ENCODE data around the gene TRIB2. TPM values are rescaled to one million over a fixed set of nuclear protein-coding genes. Genes with fewer than 3 reads are reported as not detected.

TRIB2 gene
- total and polyA plus RNA-seq, 2 donors from 2014 or later: 29.6 to 69.2 TPM

- no peaks in the 10 kb centered on the region for H3K27me3 ChIP-seq (ENCODE audit: control insufficient read depth, insufficient read depth, low read length)
- no peaks in the 10 kb centered on the region for H3K36me3 ChIP-seq (ENCODE audit: control insufficient read depth in 2 of 3, insufficient read depth in 3 of 3, low read length in 3 of 3)
- H3K4me1 ChIP-seq (ENCODE audit: control insufficient read depth in 2 of 3, insufficient read depth in 2 of 3, low read depth in 1 of 3, low read length in 3 of 3): peaks cover 2 to 9% (median 7%) of the 10 kb centered on the region in 3 donors
- H3K9ac ChIP-seq (ENCODE audit: low read length in 3 of 3): peak overlapping the region in 2 of 3 donors; percentile 8 to 87
- peak overlapping the region in 2 of 3 donors; percentile 20 to 84 for H3K4me3 ChIP-seq (ENCODE audit: low read length in 3 of 3)
- H3K27ac ChIP-seq (ENCODE audit: low read depth in 2 of 2, low read length in 2 of 2): peak overlapping the region; percentile 92 to 94
- intact Hi-C loops (cut with DNase I): no loop called here
- no peak for DNase-seq
- no peak for TF ChIP-seq CTCF (IDR thresholded peaks at IDR 0.05; ENCODE audit: borderline replicate concordance, extremely low read depth, insufficient read depth)
- H3K9me3 ChIP-seq (ENCODE audit: control insufficient read depth in 2 of 3, insufficient read depth in 1 of 3, low read length in 3 of 3): no peaks in the 10 kb centered on the region
- FAIRE-seq: no peak
Observed at GRCh38 chr2:12715258-12716031, 1.3 kb upstream of the TRIB2 start.

GRCh38 chr2:12716032-12716281, 779 bp upstream of the TRIB2 start:
- Histone ChIP-seq H3K9me3 (ENCODE audit: control insufficient read depth in 2 of 3, insufficient read depth in 1 of 3, low read length in 3 of 3) (no peaks in the 10 kb centered on the region), H3K36me3 (ENCODE audit: control insufficient read depth in 2 of 3, insufficient read depth in 3 of 3, low read length in 3 of 3) (no peaks in the 10 kb centered on the region), H3K4me3 (ENCODE audit: low read length in 3 of 3) (peak overlapping the region; percentile 59 to 84 (median 77)), H3K27ac (ENCODE audit: low read depth in 2 of 2, low read length in 2 of 2) (peak overlapping the region; percentile 92 to 94), H3K9ac (ENCODE audit: low read length in 3 of 3) (peak overlapping the region; percentile 51 to 91 (median 87)), H3K27me3 (ENCODE audit: control insufficient read depth, insufficient read depth, low read length) (no peaks in the 10 kb centered on the region), H3K4me1 (ENCODE audit: control insufficient read depth in 2 of 3, insufficient read depth in 2 of 3, low read depth in 1 of 3, low read length in 3 of 3) (peaks cover 2 to 9% (median 8%) of the 10 kb centered on the region in 3 donors)
- peak; percentile 69 for TF ChIP-seq CTCF (IDR thresholded peaks at IDR 0.05; ENCODE audit: borderline replicate concordance, extremely low read depth, insufficient read depth)
- FAIRE-seq: no peak
- intact Hi-C loops (cut with DNase I): no loop called here
- DNase-seq: peak; percentile 86 to 95 (median 93)

DNA sequence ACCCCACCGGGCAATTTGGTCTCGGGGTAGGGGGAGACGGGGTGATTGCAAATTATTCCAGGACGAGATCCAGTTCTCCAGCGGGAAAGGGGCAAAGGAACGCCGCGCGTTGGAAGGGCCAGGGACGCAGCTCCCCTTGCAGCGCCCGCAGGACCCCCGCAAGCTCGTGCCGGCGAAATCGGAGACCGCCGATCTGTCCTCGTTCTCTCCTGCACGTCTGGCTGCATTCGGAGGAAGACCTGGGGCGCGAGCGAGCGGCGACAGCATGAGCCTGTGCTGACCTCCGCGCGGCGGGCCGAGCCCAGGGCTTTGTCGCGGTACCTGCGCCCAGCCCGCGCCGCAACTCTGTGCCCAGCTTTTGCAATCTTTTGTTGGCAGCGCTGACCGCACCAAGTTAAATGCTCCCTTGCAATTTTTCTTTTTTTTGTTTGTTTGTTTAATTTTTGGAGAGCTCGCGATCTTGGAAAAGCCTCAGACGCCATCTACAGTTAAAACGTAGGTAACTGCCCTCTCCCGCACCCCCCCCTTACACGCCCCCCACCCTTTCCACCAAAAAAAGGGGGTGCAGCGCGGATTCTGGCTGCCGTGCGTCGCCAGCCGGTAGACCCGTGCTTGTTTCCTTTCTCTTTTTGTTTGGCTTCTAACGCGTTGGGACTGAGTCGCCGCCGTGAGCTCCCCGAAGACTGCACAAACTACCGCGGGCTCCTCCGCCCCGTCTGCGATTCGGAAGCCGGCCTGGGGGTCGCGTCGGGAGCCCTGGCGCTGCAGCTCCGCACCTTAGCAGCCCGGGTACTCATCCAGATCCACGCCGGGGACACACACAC, 667 bp downstream of the TRIB2 start:
- peak overlapping the region; percentile 91 to 97 for H3K27ac ChIP-seq (ENCODE audit: low read depth in 2 of 2, low read length in 2 of 2)
- H3K4me3 ChIP-seq (ENCODE audit: low read length in 3 of 3): peak overlapping the region; percentile 82 to 88 (median 88)
- no peaks in the 10 kb centered on the region for H3K36me3 ChIP-seq (ENCODE audit: control insufficient read depth in 2 of 3, insufficient read depth in 3 of 3, low read length in 3 of 3)
- no peaks in the 10 kb centered on the region for H3K27me3 ChIP-seq (ENCODE audit: control insufficient read depth, insufficient read depth, low read length)
- FAIRE-seq: no peak
- H3K9me3 ChIP-seq (ENCODE audit: control insufficient read depth in 2 of 3, insufficient read depth in 1 of 3, low read length in 3 of 3): no peaks in the 10 kb centered on the region
- DNase-seq: peak; percentile 78 to 90 (median 86)
- H3K4me1 ChIP-seq (ENCODE audit: control insufficient read depth in 2 of 3, insufficient read depth in 2 of 3, low read depth in 1 of 3, low read length in 3 of 3): peaks cover 2 to 12% (median 8%) of the 10 kb centered on the region in 3 donors
- intact Hi-C loops (cut with DNase I): no loop called here
- H3K9ac ChIP-seq (ENCODE audit: low read length in 3 of 3): peak overlapping the region; percentile 79 to 96 (median 93)
- peak; percentile 9 for TF ChIP-seq CTCF (IDR thresholded peaks at IDR 0.05; ENCODE audit: borderline replicate concordance, extremely low read depth, insufficient read depth)
